Stomach smooth muscle (tissue), 2 donors: ENCODE results near the gene VWC2.

Experiments
- H3K27ac ChIP-seq: one replicate; pipeline ENCODE4 v1.7.0; 2013; ENCODE audit warnings: mild to moderate bottlenecking, low read length, inconsistent platforms
- H3K27me3 ChIP-seq, 2 donors: one replicate each; pipeline ENCODE4 v1.7.0; 2013; ENCODE audit warnings: low read length in 2 of 2; ENCODE audit not compliant: insufficient read depth in 2 of 2, control insufficient read depth in 1 of 2
- H3K36me3 ChIP-seq, 2 donors: one replicate each; pipeline ENCODE4 v1.7.0; 2013; ENCODE audit warnings: low read length in 2 of 2; ENCODE audit not compliant: control insufficient read depth in 2 of 2, insufficient read depth in 2 of 2
- H3K4me1 ChIP-seq: one replicate; pipeline ENCODE4 v1.7.0; 2013; ENCODE audit warnings: low read length; ENCODE audit not compliant: control insufficient read depth, insufficient read depth
- H3K4me3 ChIP-seq, 2 donors: one replicate each; pipeline ENCODE4 v1.7.0; 2013; ENCODE audit warnings: low read length in 2 of 2
- H3K9ac ChIP-seq, 2 donors: one replicate each; pipeline ENCODE4 v1.7.0; 2013; ENCODE audit warnings: low read length in 2 of 2, mild to moderate bottlenecking in 1 of 2
- H3K9me3 ChIP-seq, 2 donors: one replicate each; pipeline ENCODE4 v1.7.0; 2013; ENCODE audit warnings: low read length in 2 of 2; ENCODE audit not compliant: control insufficient read depth in 2 of 2
- donor health status: healthy.
- donor health status: Pancreatic carcinoma.

The VWC2 gene

GRCh38 chr7:49773218-49773935 is at the start of gene VWC2:
Gene VWC2 (plus strand): TSS chr7:49773638. CDS start chr7:49775436, 1,798 bp downstream.
- Histone ChIP-seq H3K9ac (peak within 1 kb of the TSS in 1 of 2 donors; percentile 41), H3K27ac (no peak within 1 kb of the TSS), H3K27me3 (peaks cover 16% of the 10 kb centered on the region in 2 donors), H3K9me3 (no peaks in the 10 kb centered on the region), H3K4me3 (peak within 1 kb of the TSS; percentile 52 to 72), H3K4me1 (peaks cover 22% of the 10 kb centered on the region), H3K36me3 (no peaks in the 10 kb centered on the region)

- Histone ChIP-seq H3K36me3 (no peaks in the 10 kb centered on the region), H3K9me3 (no peaks in the 10 kb centered on the region), H3K4me1 (no peaks in the 10 kb centered on the region), H3K4me3 (no peak overlapping the region), H3K27me3 (no peaks in the 10 kb centered on the region), H3K9ac (no peak overlapping the region), H3K27ac (no peak overlapping the region)
These were observed 49.4 kb upstream of the VWC2 start for GRCh38 chr7:49724071-49724470.

GRCh38 chr7:49731836-49732235 is 41.6 kb upstream of the VWC2 start:
- H3K36me3 ChIP-seq: no peaks in the 10 kb centered on the region
- H3K27ac ChIP-seq: no peak overlapping the region
- no peaks in the 10 kb centered on the region for H3K27me3 ChIP-seq
- no peaks in the 10 kb centered on the region for H3K4me1 ChIP-seq
- H3K9me3 ChIP-seq: no peaks in the 10 kb centered on the region
- no peak overlapping the region for H3K4me3 ChIP-seq
- H3K9ac ChIP-seq: no peak overlapping the region

- H3K9ac ChIP-seq: no peak overlapping the region
- H3K9me3 ChIP-seq: no peaks in the 10 kb centered on the region
- H3K27ac ChIP-seq: no peak overlapping the region
- H3K4me3 ChIP-seq: no peak overlapping the region
- no peaks in the 10 kb centered on the region for H3K27me3 ChIP-seq
- no peaks in the 10 kb centered on the region for H3K4me1 ChIP-seq
- no peaks in the 10 kb centered on the region for H3K36me3 ChIP-seq
These were observed 10.8 kb upstream of the VWC2 start for GRCh38 chr7:49762666-49763065.

- H3K4me1 ChIP-seq: no peaks in the 10 kb centered on the region
- H3K4me3 ChIP-seq: no peak overlapping the region
- no peaks in the 10 kb centered on the region for H3K9me3 ChIP-seq
- H3K27me3 ChIP-seq: no peaks in the 10 kb centered on the region
- no peaks in the 10 kb centered on the region for H3K36me3 ChIP-seq
- H3K27ac ChIP-seq: no peak overlapping the region
- H3K9ac ChIP-seq: no peak overlapping the region
These were observed 9.6 kb upstream of the VWC2 start for GRCh38 chr7:49763791-49764190.

GRCh38 chr7:49766966-49767365 is 6.5 kb upstream of the VWC2 start:
- Histone ChIP-seq H3K9ac (no peak overlapping the region), H3K9me3 (no peaks in the 10 kb centered on the region), H3K4me3 (no peak overlapping the region), H3K27me3 (peaks cover 0 to 5% of the 10 kb centered on the region in 2 donors), H3K27ac (no peak overlapping the region), H3K4me1 (no peaks in the 10 kb centered on the region), H3K36me3 (no peaks in the 10 kb centered on the region)

- Histone ChIP-seq H3K27ac (no peak overlapping the region), H3K9ac (no peak overlapping the region), H3K36me3 (no peaks in the 10 kb centered on the region), H3K4me3 (no peak overlapping the region), H3K27me3 (peaks cover 0 to 5% of the 10 kb centered on the region in 2 donors), H3K4me1 (peaks cover 2% of the 10 kb centered on the region), H3K9me3 (no peaks in the 10 kb centered on the region)
These were observed 5.7 kb upstream of the VWC2 start for GRCh38 chr7:49767719-49768118.

- H3K4me1 ChIP-seq: peaks cover 2% of the 10 kb centered on the region
- H3K9me3 ChIP-seq: no peaks in the 10 kb centered on the region
- H3K4me3 ChIP-seq: no peak overlapping the region
- no peak overlapping the region for H3K27ac ChIP-seq
- H3K9ac ChIP-seq: no peak overlapping the region
- H3K27me3 ChIP-seq: peaks cover 1 to 7% of the 10 kb centered on the region in 2 donors
- H3K36me3 ChIP-seq: no peaks in the 10 kb centered on the region
These were observed 5.2 kb upstream of the VWC2 start for GRCh38 chr7:49768254-49768653.

- no peaks in the 10 kb centered on the region for H3K9me3 ChIP-seq
- no peaks in the 10 kb centered on the region for H3K36me3 ChIP-seq
- peaks cover 5 to 7% of the 10 kb centered on the region in 2 donors for H3K27me3 ChIP-seq
- H3K9ac ChIP-seq: no peak overlapping the region
- H3K4me3 ChIP-seq: no peak overlapping the region
- peaks cover 3% of the 10 kb centered on the region for H3K4me1 ChIP-seq
- H3K27ac ChIP-seq: no peak overlapping the region
These were observed 4.6 kb upstream of the VWC2 start for GRCh38 chr7:49768835-49769234.

GRCh38 chr7:49769285-49769857 is 4.1 kb upstream of the VWC2 start:
- no peaks in the 10 kb centered on the region for H3K36me3 ChIP-seq
- no peak overlapping the region for H3K27ac ChIP-seq
- peaks cover 7 to 8% of the 10 kb centered on the region in 2 donors for H3K27me3 ChIP-seq
- H3K4me3 ChIP-seq: no peak overlapping the region
- H3K9me3 ChIP-seq: no peaks in the 10 kb centered on the region
- peaks cover 9% of the 10 kb centered on the region for H3K4me1 ChIP-seq
- H3K9ac ChIP-seq: no peak overlapping the region

GRCh38 chr7:49770838-49771237 is 2.6 kb upstream of the VWC2 start:
- Histone ChIP-seq H3K9ac (no peak overlapping the region), H3K9me3 (no peaks in the 10 kb centered on the region), H3K4me3 (no peak overlapping the region), H3K27ac (no peak overlapping the region), H3K36me3 (no peaks in the 10 kb centered on the region), H3K27me3 (peaks cover 8 to 11% of the 10 kb centered on the region in 2 donors), H3K4me1 (peaks cover 17% of the 10 kb centered on the region)
